Activated CD4-positive, alpha-beta T cell treated with anti-CD3 and anti-CD28 coated beads for 36 hours (primary cell): ENCODE measurements around the gene MATCAP1. TPM values are rescaled to one million over a fixed set of nuclear protein-coding genes. Genes with fewer than 3 reads are reported as not detected.

Source experiments
- ATAC-seq: fragments of 200-7000 bp; cut with Tn5 transposase; one replicate; pipeline ENCODE4 v1.10.0; 2021; ENCODE audit warnings: mild to moderate bottlenecking, moderate library complexity
- CTCF ChIA-PET: fragments of 350-600 bp; sonication (Branson Sonifier 250); formaldehyde crosslinking; loops from one replicate; lab custom pipeline; 2021; ENCODE audit warnings: antibody characterized with exemption; lab: Charles Lee
- POLR2A ChIA-PET: fragments of 350-600 bp; sonication (Branson Sonifier 250); formaldehyde crosslinking; loops from one replicate; lab custom pipeline; 2021; ENCODE audit warnings: antibody characterized with exemption, inconsistent platforms; lab: Charles Lee
- DNase-seq: peaks from one replicate; pipeline ENCODE4 v3.0.0-alpha.2; 2020
- H3K27ac Mint-ChIP-seq: one replicate; pipeline ENCODE4 v1.8.0; 2021; ENCODE audit warnings: mixed read lengths
- H3K27me3 Mint-ChIP-seq: one replicate; pipeline ENCODE4 v1.8.0; 2021; ENCODE audit warnings: mixed read lengths
- H3K36me3 Mint-ChIP-seq: one replicate; pipeline ENCODE4 v1.8.0; 2021; ENCODE audit warnings: low read depth, mixed read lengths
- H3K4me1 Mint-ChIP-seq: one replicate; pipeline ENCODE4 v1.8.0; 2021; ENCODE audit warnings: mixed read lengths
- H3K4me3 Mint-ChIP-seq: one replicate; pipeline ENCODE4 v1.8.0; 2021; ENCODE audit warnings: mild to moderate bottlenecking, moderate library complexity, mixed read lengths
- H3K9me3 Mint-ChIP-seq: one replicate; pipeline ENCODE4 v1.8.0; 2021; ENCODE audit warnings: low read depth, mixed read lengths
- intact Hi-C, 2 experiments: fragments of 100-400 bp; cut with DNase I in 1 of 2; cut with micrococcal nuclease in 1 of 2; formaldehyde crosslinking; loops; one replicate each; pipeline versions ENCODE4 v1.14.2 to v1.15.1; 2022 to 2024; cut with DNase I, micrococcal nuclease
- total RNA-seq, 2 experiments: library from RNA; stranded (reverse); gene quantifications; one replicate each; pipeline ENCODE4 v1.2.3, GENCODE V29; 2021

The MATCAP1 gene
- total RNA-seq, 2 experiments from 2014 or later = 28.8 to 30.4 TPM

GRCh38 chr16:67180166-67180565 is 3.6 kb downstream of the MATCAP1 start:
- Mint-ChIP-seq H3K4me1 (peaks cover 18% of the 10 kb centered on the region), H3K36me3 (peaks cover 3% of the 10 kb centered on the region), H3K27me3 (peaks cover 28% of the 10 kb centered on the region), H3K4me3 (no peak overlapping the region), H3K27ac (no peak overlapping the region), H3K9me3 (no peaks in the 10 kb centered on the region)
- ChIA-PET POLR2A (no interaction called here), CTCF (interaction anchor here (1.0 kb wide), 1 partner anchor 120 kb away, joined by 3 read pairs; no protein-coding TSS in a partner anchor)
- ATAC-seq = no peak
- DNase-seq = no peak
- intact Hi-C loops = loop anchor here in 1 of 2 experiments (10.0 kb wide), 1 partner anchor 905 kb away; the partner anchor contains the start of gene NFATC3

- Mint-ChIP-seq H3K27ac (no peak overlapping the region), H3K27me3 (peaks cover 26% of the 10 kb centered on the region), H3K9me3 (no peaks in the 10 kb centered on the region), H3K4me3 (no peak overlapping the region), H3K36me3 (peaks cover 3% of the 10 kb centered on the region), H3K4me1 (peaks cover 14% of the 10 kb centered on the region)
- ATAC-seq = no peak
- POLR2A ChIA-PET = no interaction called here
- peak; percentile 57 for DNase-seq
- CTCF ChIA-PET = interaction anchor here (1.0 kb wide), 1 partner anchor 119 kb away, joined by 3 read pairs; no protein-coding TSS in a partner anchor
- intact Hi-C loops = loop anchor here in 1 of 2 experiments (10.0 kb wide), 1 partner anchor 905 kb away; the partner anchor contains the start of gene NFATC3
Observed at GRCh38 chr16:67179421-67180080, 4.2 kb downstream of the MATCAP1 start.

GRCh38 chr16:67177743-67178699 is 5.7 kb downstream of the MATCAP1 start:
- Mint-ChIP-seq H3K27ac (no peak overlapping the region), H3K36me3 (peaks cover 3% of the 10 kb centered on the region), H3K4me1 (peaks cover 24% of the 10 kb centered on the region), H3K4me3 (peak overlapping the region; percentile 43), H3K27me3 (peaks cover 37% of the 10 kb centered on the region), H3K9me3 (no peaks in the 10 kb centered on the region)
- ATAC-seq (peak; percentile 72), DNase-seq (peak; percentile 85)
- POLR2A ChIA-PET = interaction anchor here (0.8 kb wide), 1 partner anchor 17 kb away, joined by 3 read pairs; no protein-coding TSS in a partner anchor
- intact Hi-C loops = no loop called here
- CTCF ChIA-PET = interaction anchor here (1.0 to 5.3 kb wide), 7 partner anchors 7 to 270 kb away, joined by 4 to 39 read pairs (median 5); partner anchors contain the start of genes EXOC3L1 and HSF4

GRCh38 chr16:67176662-67177061 is 7.1 kb downstream of the MATCAP1 start:
- Mint-ChIP-seq H3K9me3 (no peaks in the 10 kb centered on the region), H3K4me3 (no peak overlapping the region), H3K27ac (no peak overlapping the region), H3K27me3 (peaks cover 45% of the 10 kb centered on the region), H3K36me3 (peaks cover 3% of the 10 kb centered on the region), H3K4me1 (peaks cover 24% of the 10 kb centered on the region)
- POLR2A ChIA-PET = interaction anchor here (0.6 kb wide), 1 partner anchor 9 kb away, joined by 3 read pairs; no protein-coding TSS in a partner anchor
- CTCF ChIA-PET = interaction anchor here (0.6 to 5.3 kb wide), 12 partner anchors 8 to 271 kb away, joined by 3 to 39 read pairs (median 5); partner anchors contain the start of gene HSF4
- ATAC-seq (no peak), DNase-seq (no peak)
- intact Hi-C loops = no loop called here

- CTCF ChIA-PET = interaction anchor here (0.7 to 5.3 kb wide), 5 partner anchors 11 to 157 kb away, joined by 3 to 39 read pairs (median 6); partner anchors contain the start of gene HSF4
- peaks cover 55% of the 10 kb centered on the region for H3K27me3 Mint-ChIP-seq
- no peak overlapping the region for H3K4me3 Mint-ChIP-seq
- POLR2A ChIA-PET = no interaction called here
- peaks cover 34% of the 10 kb centered on the region for H3K4me1 Mint-ChIP-seq
- peaks cover 7% of the 10 kb centered on the region for H3K36me3 Mint-ChIP-seq
- H3K9me3 Mint-ChIP-seq = no peaks in the 10 kb centered on the region
- DNase-seq (no peak), ATAC-seq (no peak)
- intact Hi-C loops = loop anchor here in 1 of 2 experiments (1.0 kb wide), 1 partner anchor 10 kb away; the partner anchor contains the start of gene HSF4
- H3K27ac Mint-ChIP-seq = no peak overlapping the region
Observed at GRCh38 chr16:67174706-67175231, 9.0 kb downstream of the MATCAP1 start.

- DNase-seq = peak; percentile 79
- H3K9me3 Mint-ChIP-seq = no peaks in the 10 kb centered on the region
- CTCF ChIA-PET = interaction anchor here (0.6 to 5.3 kb wide), 6 partner anchors 12 to 156 kb away, joined by 3 to 39 read pairs (median 4); partner anchors contain the start of gene HSF4
- peak overlapping the region; percentile 68 for H3K4me3 Mint-ChIP-seq
- peaks cover 7% of the 10 kb centered on the region for H3K36me3 Mint-ChIP-seq
- peak; percentile 50 for ATAC-seq
- H3K27ac Mint-ChIP-seq = peak overlapping the region; percentile 53
- POLR2A ChIA-PET = interaction anchor here (0.6 to 0.7 kb wide), 2 partner anchors 11 to 147 kb away, joined by 3 to 4 read pairs; no protein-coding TSS in a partner anchor
- peaks cover 36% of the 10 kb centered on the region for H3K4me1 Mint-ChIP-seq
- intact Hi-C loops = loop anchor here in 1 of 2 experiments (1.0 kb wide), 1 partner anchor 10 kb away; the partner anchor contains the start of gene HSF4
- H3K27me3 Mint-ChIP-seq = peaks cover 57% of the 10 kb centered on the region
Observed at GRCh38 chr16:67173808-67174705, 9.7 kb downstream of the MATCAP1 start.

GRCh38 chr16:67173323-67173722 is 10.4 kb downstream of the MATCAP1 start:
- ChIA-PET POLR2A (interaction anchor here (0.6 to 0.7 kb wide), 2 partner anchors 10 to 146 kb away, joined by 3 to 4 read pairs; no protein-coding TSS in a partner anchor), CTCF (interaction anchor here (0.6 to 5.3 kb wide), 6 partner anchors 11 to 67 kb away, joined by 3 to 39 read pairs (median 4); partner anchors contain the start of gene HSF4)
- no peak for DNase-seq
- Mint-ChIP-seq H3K27ac (peak overlapping the region; percentile 53), H3K4me1 (peaks cover 31% of the 10 kb centered on the region), H3K36me3 (peaks cover 5% of the 10 kb centered on the region), H3K9me3 (no peaks in the 10 kb centered on the region), H3K27me3 (peaks cover 59% of the 10 kb centered on the region), H3K4me3 (peak overlapping the region; percentile 68)
- no peak for ATAC-seq
- intact Hi-C loops = no loop called here

- intact Hi-C loops = loop anchor here in 1 of 2 experiments (1.0 kb wide), 1 partner anchor 12 kb away; the partner anchor contains the start of genes FBXL8 and TRADD
- DNase-seq (no peak), ATAC-seq (no peak)
- Mint-ChIP-seq H3K9me3 (no peaks in the 10 kb centered on the region), H3K36me3 (peaks cover 4% of the 10 kb centered on the region), H3K4me3 (peak overlapping the region; percentile 70), H3K27me3 (peaks cover 66% of the 10 kb centered on the region), H3K4me1 (peaks cover 33% of the 10 kb centered on the region), H3K27ac (peak overlapping the region; percentile 47)
- ChIA-PET POLR2A (no interaction called here), CTCF (interaction anchor here (0.9 to 1.4 kb wide), 5 partner anchors 14 to 154 kb away, joined by 3 to 6 read pairs (median 5); partner anchors contain the start of gene TMEM208)
Observed at GRCh38 chr16:67170949-67171649, 12.7 kb downstream of the MATCAP1 start.
